ENCODE results near the gene NKAIN2. TPM values are rescaled to one million over a fixed set of nuclear protein-coding genes. Genes with fewer than 3 reads are reported as not detected.
"Not testable (repeated sequence)": the region's sequence is repeated elsewhere in the genome, so short reads cannot be mapped to it uniquely, and the experiment has no call there.

Gene NKAIN2
- total RNA-seq, 2 donors from 2014 or later, result 0.31 to 2.3 TPM

GRCh38 chr6:124008988-124009765, 205.5 kb downstream of the NKAIN2 start:
- Histone ChIP-seq H3K4me3 (no peak overlapping the region), H3K9me3 (no peaks in the 10 kb centered on the region), H3K27ac (no peak overlapping the region), H3K4me1 (no peaks in the 10 kb centered on the region), H3K27me3 (no peaks in the 10 kb centered on the region), H3K36me3 (no peaks in the 10 kb centered on the region)
- DNase-seq (ENCODE audit: low spot score), result no peak
- TF ChIP-seq CTCF (IDR thresholded peaks at IDR 0.05), result no peak

GRCh38 chr6:124010574-124010973, 206.9 kb downstream of the NKAIN2 start:
- TF ChIP-seq CTCF (IDR thresholded peaks at IDR 0.05), result no peak
- no peak overlapping the region for H3K4me3 ChIP-seq
- no peaks in the 10 kb centered on the region for H3K27me3 ChIP-seq
- H3K4me1 ChIP-seq, result no peaks in the 10 kb centered on the region
- no peak for DNase-seq (ENCODE audit: low spot score)
- H3K27ac ChIP-seq, result no peak overlapping the region
- H3K36me3 ChIP-seq, result no peaks in the 10 kb centered on the region
- H3K9me3 ChIP-seq, result no peaks in the 10 kb centered on the region

- no peaks in the 10 kb centered on the region for H3K4me1 ChIP-seq
- no peak for DNase-seq (ENCODE audit: low spot score)
Observed at GRCh38 chr6:124011180-124011579, 207.5 kb downstream of the NKAIN2 start.

GRCh38 chr6:124022051-124022450, 218.4 kb downstream of the NKAIN2 start:
- H3K27ac ChIP-seq; H3K9me3 ChIP-seq; H3K27me3 ChIP-seq; H3K4me1 ChIP-seq; DNase-seq (ENCODE audit: low spot score); H3K36me3 ChIP-seq; H3K4me3 ChIP-seq: not testable (repeated sequence)

More at GRCh38 chr6:124011180-124011579, 207.5 kb downstream of the NKAIN2 start:
- H3K36me3 ChIP-seq, result no peaks in the 10 kb centered on the region
- no peak overlapping the region for H3K27ac ChIP-seq
- TF ChIP-seq CTCF (IDR thresholded peaks at IDR 0.05), result no peak
- no peaks in the 10 kb centered on the region for H3K27me3 ChIP-seq
- no peak overlapping the region for H3K4me3 ChIP-seq
- no peaks in the 10 kb centered on the region for H3K9me3 ChIP-seq

GRCh38 chr6:124022641-124023040, 219.0 kb downstream of the NKAIN2 start:
- Histone ChIP-seq H3K4me3 (no peak overlapping the region), H3K9me3 (no peaks in the 10 kb centered on the region), H3K27ac (no peak overlapping the region), H3K4me1 (no peaks in the 10 kb centered on the region), H3K27me3 (no peaks in the 10 kb centered on the region), H3K36me3 (no peaks in the 10 kb centered on the region)
- no peak for TF ChIP-seq CTCF (IDR thresholded peaks at IDR 0.05)
- no peak for DNase-seq (ENCODE audit: low spot score)

GRCh38 chr6:124026694-124027093, 223.0 kb downstream of the NKAIN2 start:
- Histone ChIP-seq H3K27ac (no peak overlapping the region), H3K27me3 (no peaks in the 10 kb centered on the region), H3K36me3 (no peaks in the 10 kb centered on the region), H3K4me3 (no peak overlapping the region), H3K9me3 (no peaks in the 10 kb centered on the region), H3K4me1 (no peaks in the 10 kb centered on the region)
- no peak for TF ChIP-seq CTCF (IDR thresholded peaks at IDR 0.05)
- DNase-seq (ENCODE audit: low spot score), result no peak
